HUES6 (cell line): ENCODE measurements around the gene SYT11.

ENCODE experiments used
- H3K27ac ChIP-seq: 2 replicates; pipeline ENCODE4 v1.7.0; 2013; ENCODE audit warnings: low read depth, mild to moderate bottlenecking, low read length, inconsistent platforms
- H3K27me3 ChIP-seq: 2 replicates; pipeline ENCODE4 v1.6.1; 2013; ENCODE audit warnings: low read length; ENCODE audit not compliant: control insufficient read depth, insufficient read depth
- H3K36me3 ChIP-seq: 2 replicates; pipeline ENCODE4 v1.6.1; 2013; ENCODE audit warnings: low read length; ENCODE audit not compliant: control insufficient read depth, insufficient read depth
- H3K4me1 ChIP-seq: 2 replicates; pipeline ENCODE4 v1.6.1; 2013; ENCODE audit warnings: low read length; ENCODE audit not compliant: control insufficient read depth, insufficient read depth
- H3K4me3 ChIP-seq: 2 replicates; pipeline ENCODE4 v1.5.1; 2013; ENCODE audit warnings: low read depth, low read length
- H3K9ac ChIP-seq: one replicate; pipeline ENCODE4 v1.6.1; 2013; ENCODE audit warnings: mild to moderate bottlenecking, low read length
- H3K9me3 ChIP-seq: 2 replicates; pipeline ENCODE4 v1.6.1; 2013; ENCODE audit warnings: low read depth, low read length; ENCODE audit not compliant: control insufficient read depth, insufficient read depth

SYT11 gene

GRCh38 chr1:155861896-155862295 lies 2.5 kb downstream of the SYT11 start:
- Histone ChIP-seq H3K27me3 (no peaks in the 10 kb centered on the region; the same call in 1 of the 2 replicates), H3K9ac (no peak overlapping the region), H3K4me3 (no peak overlapping the region), H3K36me3 (no peaks in the 10 kb centered on the region), H3K9me3 (no peaks in the 10 kb centered on the region), H3K27ac (no peak overlapping the region), H3K4me1 (peaks cover 3% of the 10 kb centered on the region; the same call in 1 of the 2 replicates)

- Histone ChIP-seq H3K36me3 (no peaks in the 10 kb centered on the region), H3K4me1 (peaks cover 3% of the 10 kb centered on the region; the same call in 1 of the 2 replicates), H3K9me3 (no peaks in the 10 kb centered on the region), H3K9ac (no peak overlapping the region), H3K27me3 (no peaks in the 10 kb centered on the region; the same call in 1 of the 2 replicates), H3K4me3 (no peak overlapping the region), H3K27ac (no peak overlapping the region)
Observed at GRCh38 chr1:155864393-155864792, 5.0 kb downstream of the SYT11 start.

GRCh38 chr1:155867766-155868165 lies 8.4 kb downstream of the SYT11 start:
- H3K4me3 ChIP-seq: no peak overlapping the region
- no peaks in the 10 kb centered on the region for H3K4me1 ChIP-seq
- no peaks in the 10 kb centered on the region; the same call in 1 of the 2 replicates for H3K27me3 ChIP-seq

GRCh38 chr1:155871390-155871789 lies 12.0 kb downstream of the SYT11 start:
- Histone ChIP-seq H3K4me3 (no peak overlapping the region), H3K4me1 (no peaks in the 10 kb centered on the region), H3K9me3 (no peaks in the 10 kb centered on the region), H3K27me3 (no peaks in the 10 kb centered on the region; the same call in 1 of the 2 replicates), H3K27ac (no peak overlapping the region), H3K36me3 (no peaks in the 10 kb centered on the region), H3K9ac (no peak overlapping the region)

More at GRCh38 chr1:155867766-155868165, 8.4 kb downstream of the SYT11 start:
- no peak overlapping the region for H3K9ac ChIP-seq
- no peak overlapping the region for H3K27ac ChIP-seq
- H3K9me3 ChIP-seq: no peaks in the 10 kb centered on the region
- H3K36me3 ChIP-seq: no peaks in the 10 kb centered on the region

GRCh38 chr1:155872527-155872926 lies 13.2 kb downstream of the SYT11 start:
- Histone ChIP-seq H3K27ac (no peak overlapping the region), H3K4me1 (no peaks in the 10 kb centered on the region), H3K36me3 (no peaks in the 10 kb centered on the region), H3K4me3 (no peak overlapping the region), H3K27me3 (no peaks in the 10 kb centered on the region; the same call in 1 of the 2 replicates), H3K9ac (no peak overlapping the region), H3K9me3 (no peaks in the 10 kb centered on the region)

GRCh38 chr1:155873860-155874259 lies 14.5 kb downstream of the SYT11 start:
- Histone ChIP-seq H3K4me1 (no peaks in the 10 kb centered on the region), H3K9me3 (no peaks in the 10 kb centered on the region), H3K27me3 (no peaks in the 10 kb centered on the region; the same call in 1 of the 2 replicates), H3K9ac (no peak overlapping the region), H3K36me3 (no peaks in the 10 kb centered on the region), H3K27ac (no peak overlapping the region), H3K4me3 (no peak overlapping the region)

GRCh38 chr1:155877945-155878344 lies 18.6 kb downstream of the SYT11 start:
- H3K9ac ChIP-seq: no peak overlapping the region

GRCh38 chr1:155880251-155880650 lies 20.9 kb downstream of the SYT11 start:
- Histone ChIP-seq H3K4me3 (no peak overlapping the region), H3K4me1 (no peaks in the 10 kb centered on the region), H3K36me3 (no peaks in the 10 kb centered on the region), H3K27me3 (no peaks in the 10 kb centered on the region), H3K9me3 (no peaks in the 10 kb centered on the region), H3K27ac (no peak overlapping the region), H3K9ac (no peak overlapping the region)

More at GRCh38 chr1:155877945-155878344, 18.6 kb downstream of the SYT11 start:
- H3K4me3 ChIP-seq: no peak overlapping the region
- H3K9me3 ChIP-seq: no peaks in the 10 kb centered on the region
- H3K27me3 ChIP-seq: no peaks in the 10 kb centered on the region
- H3K4me1 ChIP-seq: no peaks in the 10 kb centered on the region
- H3K27ac ChIP-seq: no peak overlapping the region
- H3K36me3 ChIP-seq: no peaks in the 10 kb centered on the region

- Histone ChIP-seq H3K9ac (no peak overlapping the region), H3K4me3 (no peak overlapping the region)
Observed at GRCh38 chr1:155880950-155881349, 21.6 kb downstream of the SYT11 start.

GRCh38 chr1:155882235-155882634 lies 22.9 kb downstream of the SYT11 start:
- H3K27me3 ChIP-seq: no peaks in the 10 kb centered on the region
- no peak overlapping the region for H3K4me3 ChIP-seq
- H3K9me3 ChIP-seq: no peaks in the 10 kb centered on the region
- no peaks in the 10 kb centered on the region for H3K4me1 ChIP-seq
- H3K27ac ChIP-seq: no peak overlapping the region
- no peaks in the 10 kb centered on the region for H3K36me3 ChIP-seq
- H3K9ac ChIP-seq: no peak overlapping the region

More at GRCh38 chr1:155880950-155881349, 21.6 kb downstream of the SYT11 start:
- Histone ChIP-seq H3K4me1 (no peaks in the 10 kb centered on the region), H3K27me3 (no peaks in the 10 kb centered on the region), H3K27ac (no peak overlapping the region), H3K36me3 (no peaks in the 10 kb centered on the region), H3K9me3 (no peaks in the 10 kb centered on the region)

GRCh38 chr1:155882766-155883165 lies 23.4 kb downstream of the SYT11 start:
- Histone ChIP-seq H3K4me1 (no peaks in the 10 kb centered on the region), H3K4me3 (no peak overlapping the region), H3K36me3 (no peaks in the 10 kb centered on the region), H3K9me3 (no peaks in the 10 kb centered on the region), H3K27me3 (no peaks in the 10 kb centered on the region), H3K27ac (no peak overlapping the region), H3K9ac (no peak overlapping the region)
